HG03103 (cell line): ENCODE measurements around the gene CD86.
"Not testable (repeated sequence)": the region's sequence is repeated elsewhere in the genome, so short reads cannot be mapped to it uniquely, and the experiment has no call there.

ENCODE experiments used
- ATAC-seq: cut with Tn5 transposase; IDR thresholded peaks from one replicate; pipeline ENCODE4 v1.9.1; 2021; ENCODE audit warnings: low read depth; ENCODE audit not compliant: unreplicated experiment

CD86 gene

DNA sequence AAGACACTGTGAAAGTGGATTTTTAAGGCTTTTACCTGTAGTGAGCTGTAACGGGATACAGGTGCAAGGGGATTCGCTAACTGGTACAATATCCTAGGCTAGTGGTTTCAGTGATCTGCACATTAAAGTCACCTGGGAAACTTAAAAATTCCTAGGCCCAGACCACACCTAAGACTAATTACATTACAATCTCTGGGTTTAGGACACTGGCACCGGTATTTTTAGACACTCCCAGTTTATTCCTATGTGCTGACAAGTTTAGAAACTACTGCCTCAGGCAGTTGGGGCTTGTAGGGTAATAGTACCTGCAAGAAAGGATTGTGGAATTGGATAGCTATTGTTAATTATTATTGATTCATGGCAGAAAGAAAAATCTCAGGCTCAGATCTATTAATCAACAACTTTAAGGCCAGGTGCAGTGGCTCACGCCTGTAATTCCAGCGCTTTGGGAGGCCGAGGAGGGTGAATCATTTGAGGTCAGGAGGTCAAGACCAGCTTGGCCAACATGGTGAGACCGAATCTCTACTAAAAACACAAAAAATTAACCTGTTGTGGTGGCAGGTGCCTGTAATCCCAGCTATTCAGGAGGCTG is 77.9 kb downstream of the CD86 start:
- no peak for ATAC-seq

DNA sequence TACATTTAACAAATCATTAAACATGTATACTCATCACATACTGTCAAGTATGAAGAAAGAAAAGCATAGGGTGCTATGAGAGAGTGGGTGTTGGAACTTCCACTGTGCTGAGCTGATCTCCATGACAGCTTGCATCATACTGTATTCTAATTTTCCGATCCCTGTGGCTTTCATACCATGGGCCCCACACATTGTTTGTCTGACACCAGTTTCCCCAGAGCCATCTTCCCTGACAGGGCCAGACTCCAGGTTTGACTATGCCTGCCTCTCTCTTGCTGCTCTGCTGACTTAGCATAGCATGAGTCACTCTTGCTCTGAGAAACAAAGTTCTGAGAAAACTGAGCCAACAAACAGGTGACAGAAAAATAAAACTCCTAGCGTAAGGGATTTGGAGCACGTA is 91.3 kb downstream of the CD86 start:
- ATAC-seq, result peak; percentile 84

DNA sequence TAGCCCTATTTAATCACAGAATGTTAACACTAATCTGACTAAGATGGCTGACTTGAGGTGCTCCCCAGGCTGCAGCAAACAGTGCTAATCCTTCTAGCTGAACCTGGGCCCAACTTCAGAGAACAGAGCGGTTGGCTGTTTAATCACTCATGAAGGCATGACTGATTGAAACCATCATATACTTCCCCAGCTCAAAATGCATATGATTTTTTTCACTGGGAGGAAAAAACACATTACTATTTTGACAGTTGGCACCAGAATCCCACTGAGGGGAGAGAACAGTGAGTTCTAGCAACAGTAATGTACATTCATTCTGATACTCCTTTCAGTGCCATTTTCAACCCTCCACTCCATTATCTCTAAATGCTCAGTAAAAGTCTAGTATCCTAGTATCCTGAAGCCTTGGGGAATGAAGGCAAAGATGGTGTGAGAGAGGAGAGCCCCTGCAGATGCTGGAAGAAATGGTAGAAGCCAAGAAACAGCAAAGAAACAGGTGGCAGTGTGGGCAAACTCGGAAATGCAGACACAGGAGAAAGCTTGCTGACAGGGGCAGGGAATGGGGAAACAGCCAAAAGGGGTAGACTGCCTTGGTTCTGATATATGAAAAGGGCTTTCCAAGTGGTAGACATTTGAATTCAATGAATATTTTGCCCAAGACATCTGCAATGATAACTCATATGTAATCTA is 93.9 kb downstream of the CD86 start:
- ATAC-seq, result no peak

DNA sequence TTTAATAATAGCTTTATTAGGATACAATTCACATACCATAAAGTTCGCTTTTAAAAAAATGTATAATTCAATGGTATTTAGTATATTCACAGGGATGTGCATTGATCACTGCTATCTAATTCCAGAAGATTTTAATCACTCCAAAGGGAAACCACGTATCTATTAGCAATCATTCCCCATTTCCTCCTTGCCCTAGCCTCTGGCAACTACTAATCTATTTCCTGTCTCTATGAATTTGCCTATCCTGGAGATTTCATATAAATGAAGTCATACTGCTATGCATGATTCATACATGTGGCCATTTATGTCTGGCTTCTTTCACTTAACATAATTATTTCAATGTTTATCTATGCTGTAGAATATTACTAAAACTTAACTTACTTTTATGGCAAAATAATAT is 96.3 kb downstream of the CD86 start:
- no peak for ATAC-seq

DNA sequence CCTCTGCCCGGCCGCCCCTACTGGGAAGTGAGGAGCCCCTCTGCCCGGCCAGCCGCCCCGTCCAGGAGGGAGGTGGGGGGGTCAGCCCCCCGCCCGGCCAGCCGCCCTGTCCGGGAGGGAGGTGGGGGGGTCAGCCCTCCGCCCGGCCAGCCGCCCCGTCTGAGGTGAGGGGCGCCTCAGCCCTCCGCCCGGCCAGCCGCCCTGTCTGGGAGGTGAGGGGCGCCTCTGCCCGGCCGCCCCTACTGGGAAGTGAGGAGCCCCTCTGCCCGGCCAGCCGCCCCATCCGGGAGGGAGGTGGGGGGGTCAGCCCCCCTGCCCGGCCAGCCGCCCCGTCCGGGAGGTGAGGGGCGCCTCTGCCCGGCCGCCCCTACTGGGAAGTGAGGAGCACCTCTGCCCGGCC is 109.8 kb downstream of the CD86 start:
- ATAC-seq, result not testable (repeated sequence)

DNA sequence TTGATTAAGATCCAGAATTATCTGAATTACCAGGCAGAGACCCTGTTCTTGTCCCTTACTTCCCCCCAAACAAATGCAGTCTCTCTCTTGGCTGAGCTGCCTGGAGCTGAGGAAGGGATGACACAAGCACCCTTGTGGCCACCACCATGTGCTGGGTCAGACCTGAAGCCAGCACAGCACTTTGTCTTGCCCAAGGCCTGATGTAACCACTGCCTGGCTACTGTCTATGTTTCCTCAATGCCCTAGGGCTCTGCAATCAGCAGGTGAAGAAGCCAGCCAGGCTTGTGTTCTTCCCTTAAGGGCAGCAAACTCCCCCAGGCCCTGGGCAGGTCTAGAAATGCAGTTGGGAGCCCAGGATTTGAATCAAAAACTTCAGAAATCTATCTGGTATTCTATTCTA is 112.5 kb downstream of the CD86 start:
- no peak for ATAC-seq

DNA sequence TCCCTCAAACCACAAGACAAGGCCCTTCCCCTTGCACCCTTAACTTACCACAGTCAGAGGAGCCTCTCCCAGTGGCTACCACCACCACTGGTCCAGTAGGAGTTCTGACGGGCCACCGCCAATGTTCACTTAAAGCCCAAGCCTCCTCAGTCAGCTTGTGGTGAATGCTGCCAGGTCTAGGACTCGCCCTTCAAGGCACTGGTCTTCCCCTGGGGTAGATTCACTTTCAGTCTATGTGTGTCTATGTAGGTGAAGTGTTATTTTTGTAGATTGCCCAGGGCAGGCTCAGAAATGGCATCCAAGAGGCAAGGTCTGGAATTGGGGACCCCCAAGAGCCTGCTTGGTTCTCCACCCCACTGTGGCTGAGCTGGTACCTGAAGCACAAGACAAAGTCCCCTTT is 112.9 kb downstream of the CD86 start:
- no peak for ATAC-seq

DNA sequence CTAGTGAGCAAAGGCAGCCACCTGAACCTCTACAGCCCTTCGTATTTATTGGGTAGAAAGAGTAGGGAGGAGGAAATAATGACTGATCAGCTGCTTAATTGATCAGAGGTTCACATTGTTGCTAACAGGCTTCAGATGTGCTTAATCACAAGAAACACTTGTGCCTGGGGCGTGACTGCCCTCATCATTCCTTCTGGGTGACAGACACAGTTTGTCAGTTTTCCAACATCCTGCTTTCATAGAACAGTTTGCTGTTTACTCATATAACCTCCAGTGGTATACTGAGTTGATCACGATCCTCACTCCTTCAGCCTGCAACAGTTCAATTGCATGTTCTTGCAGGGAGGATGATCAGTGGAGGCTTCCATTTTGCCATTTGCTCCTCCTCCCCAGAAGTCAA is 114.7 kb downstream of the CD86 start:
- ATAC-seq, result no peak
